Measurements from ENCODE around the gene WEE1. TPM values are rescaled to one million over a fixed set of nuclear protein-coding genes. Genes with fewer than 3 reads are reported as not detected.

WEE1 gene
- total and polyA plus RNA-seq, 2 experiments from 2014 or later, result 50.7 to 149 TPM

DNA sequence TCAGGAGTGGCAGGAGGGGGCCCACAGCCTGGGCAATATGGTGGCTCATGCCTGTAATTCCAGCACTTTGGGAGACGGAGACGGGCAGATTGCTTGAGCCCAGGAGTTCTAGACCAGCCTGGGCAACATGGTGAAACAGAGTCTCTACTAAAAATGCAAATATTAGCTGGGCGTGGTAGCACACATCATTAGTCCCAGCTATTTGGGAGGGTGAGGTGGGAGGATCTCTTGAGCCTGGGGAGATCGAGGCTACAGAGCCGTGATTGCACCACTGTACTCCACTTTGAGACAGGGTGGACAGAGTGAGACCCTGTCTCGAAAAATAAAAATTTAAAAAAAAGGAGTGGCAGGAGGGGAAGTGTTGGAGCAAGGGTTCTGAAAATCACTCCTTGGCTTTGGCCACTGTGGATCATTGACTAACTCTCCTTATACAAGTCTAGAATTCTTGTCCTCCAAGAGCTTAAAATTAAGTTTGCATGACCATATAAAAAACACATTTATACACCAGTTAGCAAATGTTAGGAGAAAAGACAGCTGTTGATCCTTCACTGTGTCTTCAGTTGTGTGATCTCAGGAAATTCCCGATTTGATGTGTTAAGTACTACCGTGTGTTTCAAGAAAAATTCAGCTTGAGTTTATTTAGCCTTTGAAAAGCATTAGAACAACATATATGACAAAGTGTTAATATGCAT lies 2.3 kb upstream of the WEE1 start (continued):
- TF ChIP-seq ZNF462 (CRISPR knock-in tag; IDR thresholded peaks at IDR 0.05), result no peak
- no peak for TF ChIP-seq JUNB (IDR thresholded peaks at IDR 0.05; ENCODE audit: unreplicated experiment)
- TF ChIP-seq EZH2phosphoT487 (IDR thresholded peaks at IDR 0.05; ENCODE audit: unreplicated experiment), result no peak
- TF ChIP-seq EZH2 (IDR thresholded peaks at IDR 0.05; ENCODE audit: low read depth, unreplicated experiment), result no peak
- TF ChIP-seq, protein P1, sequence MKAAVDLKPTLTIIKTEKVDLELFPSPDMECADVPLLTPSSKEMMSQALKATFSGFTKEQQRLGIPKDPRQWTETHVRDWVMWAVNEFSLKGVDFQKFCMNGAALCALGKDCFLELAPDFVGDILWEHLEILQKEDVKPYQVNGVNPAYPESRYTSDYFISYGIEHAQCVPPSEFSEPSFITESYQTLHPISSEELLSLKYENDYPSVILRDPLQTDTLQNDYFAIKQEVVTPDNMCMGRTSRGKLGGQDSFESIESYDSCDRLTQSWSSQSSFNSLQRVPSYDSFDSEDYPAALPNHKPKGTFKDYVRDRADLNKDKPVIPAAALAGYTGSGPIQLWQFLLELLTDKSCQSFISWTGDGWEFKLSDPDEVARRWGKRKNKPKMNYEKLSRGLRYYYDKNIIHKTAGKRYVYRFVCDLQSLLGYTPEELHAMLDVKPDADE (IDR thresholded peaks at IDR 0.05), result no peak
- no peak for TF ChIP-seq ZNF331 (CRISPR knock-in tag; IDR thresholded peaks at IDR 0.05; ENCODE audit: low read depth)
- TF ChIP-seq, protein P2, sequence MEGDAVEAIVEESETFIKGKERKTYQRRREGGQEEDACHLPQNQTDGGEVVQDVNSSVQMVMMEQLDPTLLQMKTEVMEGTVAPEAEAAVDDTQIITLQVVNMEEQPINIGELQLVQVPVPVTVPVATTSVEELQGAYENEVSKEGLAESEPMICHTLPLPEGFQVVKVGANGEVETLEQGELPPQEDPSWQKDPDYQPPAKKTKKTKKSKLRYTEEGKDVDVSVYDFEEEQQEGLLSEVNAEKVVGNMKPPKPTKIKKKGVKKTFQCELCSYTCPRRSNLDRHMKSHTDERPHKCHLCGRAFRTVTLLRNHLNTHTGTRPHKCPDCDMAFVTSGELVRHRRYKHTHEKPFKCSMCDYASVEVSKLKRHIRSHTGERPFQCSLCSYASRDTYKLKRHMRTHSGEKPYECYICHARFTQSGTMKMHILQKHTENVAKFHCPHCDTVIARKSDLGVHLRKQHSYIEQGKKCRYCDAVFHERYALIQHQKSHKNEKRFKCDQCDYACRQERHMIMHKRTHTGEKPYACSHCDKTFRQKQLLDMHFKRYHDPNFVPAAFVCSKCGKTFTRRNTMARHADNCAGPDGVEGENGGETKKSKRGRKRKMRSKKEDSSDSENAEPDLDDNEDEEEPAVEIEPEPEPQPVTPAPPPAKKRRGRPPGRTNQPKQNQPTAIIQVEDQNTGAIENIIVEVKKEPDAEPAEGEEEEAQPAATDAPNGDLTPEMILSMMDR (conservative IDR thresholded peaks at IDR 0.05; ENCODE audit: low read depth in 2 of 2), result no peak
